ENCODE measurements around the gene DMD. TPM values are rescaled to one million over a fixed set of nuclear protein-coding genes. Genes with fewer than 3 reads are reported as not detected.

The DMD gene
- total RNA-seq, 2 donors from 2014 or later = 19.6 to 24.9 TPM

DNA sequence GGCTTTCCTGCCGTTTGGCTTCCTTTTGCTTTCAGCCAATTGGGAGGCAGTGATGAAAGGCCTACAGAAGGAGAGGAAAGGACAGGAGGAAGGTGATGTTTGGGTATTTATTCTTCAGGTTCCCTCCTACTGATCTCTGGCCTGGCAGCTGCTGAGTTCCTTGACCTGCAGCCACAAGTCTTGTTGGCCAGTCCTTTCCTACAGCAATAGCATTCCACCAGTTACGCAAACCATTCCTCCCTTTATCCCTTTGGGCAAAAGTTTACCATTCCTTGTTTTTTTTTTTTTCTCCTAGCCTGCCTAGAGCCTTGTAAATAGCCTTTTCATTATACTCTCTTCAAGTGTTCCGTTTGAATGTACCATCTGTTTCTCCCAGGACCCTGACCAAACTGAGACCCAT is 1941.4 kb downstream of the DMD start:
- Histone ChIP-seq H3K4me1 (ENCODE audit: control insufficient read depth, insufficient read depth, low read length) (peaks cover 10% of the 10 kb centered on the region), H3K9ac (ENCODE audit: extremely low read depth, low read length, poor library complexity, severe bottlenecking) (no peak overlapping the region), H3K27ac (ENCODE audit: low read depth, low read length) (no peak overlapping the region), H3K36me3 (ENCODE audit: control insufficient read depth, insufficient read depth, low read length) (no peaks in the 10 kb centered on the region), H3K27me3 (ENCODE audit: control insufficient read depth, insufficient read depth, low read length, poor library complexity, severe bottlenecking) (no peaks in the 10 kb centered on the region), H3K9me3 (ENCODE audit: control insufficient read depth, low read length) (no peaks in the 10 kb centered on the region), H3K4me3 (ENCODE audit: low read length) (no peak overlapping the region)
- H3K36me3 Mint-ChIP-seq (ENCODE audit: low read depth) = no peaks in the 10 kb centered on the region
- H3K4me1 Mint-ChIP-seq = peaks cover 29% of the 10 kb centered on the region
- H3K9me3 Mint-ChIP-seq = peaks cover 35% of the 10 kb centered on the region
- no peak for DNase-seq
- WGBS, 2 experiments (ENCODE audit: insufficient coverage in 1 of 2, insufficient read length in 1 of 2) = 97 to 100% methylated on average over 1 to 3 of the region's 3 CpGs
- no peak overlapping the region for H3K27ac Mint-ChIP-seq
- TF ChIP-seq, protein P1, sequence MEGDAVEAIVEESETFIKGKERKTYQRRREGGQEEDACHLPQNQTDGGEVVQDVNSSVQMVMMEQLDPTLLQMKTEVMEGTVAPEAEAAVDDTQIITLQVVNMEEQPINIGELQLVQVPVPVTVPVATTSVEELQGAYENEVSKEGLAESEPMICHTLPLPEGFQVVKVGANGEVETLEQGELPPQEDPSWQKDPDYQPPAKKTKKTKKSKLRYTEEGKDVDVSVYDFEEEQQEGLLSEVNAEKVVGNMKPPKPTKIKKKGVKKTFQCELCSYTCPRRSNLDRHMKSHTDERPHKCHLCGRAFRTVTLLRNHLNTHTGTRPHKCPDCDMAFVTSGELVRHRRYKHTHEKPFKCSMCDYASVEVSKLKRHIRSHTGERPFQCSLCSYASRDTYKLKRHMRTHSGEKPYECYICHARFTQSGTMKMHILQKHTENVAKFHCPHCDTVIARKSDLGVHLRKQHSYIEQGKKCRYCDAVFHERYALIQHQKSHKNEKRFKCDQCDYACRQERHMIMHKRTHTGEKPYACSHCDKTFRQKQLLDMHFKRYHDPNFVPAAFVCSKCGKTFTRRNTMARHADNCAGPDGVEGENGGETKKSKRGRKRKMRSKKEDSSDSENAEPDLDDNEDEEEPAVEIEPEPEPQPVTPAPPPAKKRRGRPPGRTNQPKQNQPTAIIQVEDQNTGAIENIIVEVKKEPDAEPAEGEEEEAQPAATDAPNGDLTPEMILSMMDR (conservative IDR thresholded peaks at IDR 0.05) = no peak
- H3K27me3 Mint-ChIP-seq (ENCODE audit: insufficient read depth) = peaks cover 2% of the 10 kb centered on the region
- no peak overlapping the region for H3K4me3 Mint-ChIP-seq

DNA sequence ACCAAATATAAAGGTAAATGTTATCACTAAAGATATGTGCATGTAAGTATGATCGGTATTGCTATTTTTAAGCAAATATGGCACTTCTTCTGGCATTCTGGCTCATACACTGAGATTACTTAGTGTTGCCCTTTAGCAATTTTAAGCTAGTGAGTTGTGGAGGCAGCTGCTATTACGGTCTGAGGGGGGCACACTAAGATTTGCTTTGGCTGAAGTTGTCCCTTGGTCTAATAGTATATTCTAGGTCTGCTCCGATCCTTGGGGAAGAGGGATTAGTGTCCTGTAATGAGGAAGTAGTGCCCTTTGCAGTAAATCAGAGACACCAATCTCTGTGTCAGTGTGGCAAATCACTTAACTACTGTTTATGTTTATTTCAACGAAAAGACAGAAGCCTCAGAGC is 1943.0 kb downstream of the DMD start:
- peaks cover 39% of the 10 kb centered on the region for H3K9me3 Mint-ChIP-seq
- no peaks in the 10 kb centered on the region for H3K36me3 Mint-ChIP-seq (ENCODE audit: low read depth)
- 66% methylated on average over 4 of the region's 4 CpGs; no CpG with 5 or more reads in 1 of the 2 experiments for WGBS, 2 experiments (ENCODE audit: insufficient coverage in 1 of 2, insufficient read length in 1 of 2)
- no peak overlapping the region for H3K27ac ChIP-seq (ENCODE audit: low read depth, low read length)
- peaks cover 2% of the 10 kb centered on the region for H3K27me3 Mint-ChIP-seq (ENCODE audit: insufficient read depth)
- H3K4me1 ChIP-seq (ENCODE audit: control insufficient read depth, insufficient read depth, low read length) = no peaks in the 10 kb centered on the region
- TF ChIP-seq, protein P1 (conservative IDR thresholded peaks at IDR 0.05) = peak; percentile 43
- no peak overlapping the region for H3K27ac Mint-ChIP-seq
- H3K27me3 ChIP-seq (ENCODE audit: control insufficient read depth, insufficient read depth, low read length, poor library complexity, severe bottlenecking) = no peaks in the 10 kb centered on the region
- H3K36me3 ChIP-seq (ENCODE audit: control insufficient read depth, insufficient read depth, low read length) = no peaks in the 10 kb centered on the region
- DNase-seq = no peak
- no peak overlapping the region for H3K4me3 Mint-ChIP-seq
- H3K9ac ChIP-seq (ENCODE audit: extremely low read depth, low read length, poor library complexity, severe bottlenecking) = no peak overlapping the region
- peaks cover 32% of the 10 kb centered on the region for H3K4me1 Mint-ChIP-seq
- H3K4me3 ChIP-seq (ENCODE audit: low read length) = no peak overlapping the region
- no peaks in the 10 kb centered on the region for H3K9me3 ChIP-seq (ENCODE audit: control insufficient read depth, low read length)

DNA sequence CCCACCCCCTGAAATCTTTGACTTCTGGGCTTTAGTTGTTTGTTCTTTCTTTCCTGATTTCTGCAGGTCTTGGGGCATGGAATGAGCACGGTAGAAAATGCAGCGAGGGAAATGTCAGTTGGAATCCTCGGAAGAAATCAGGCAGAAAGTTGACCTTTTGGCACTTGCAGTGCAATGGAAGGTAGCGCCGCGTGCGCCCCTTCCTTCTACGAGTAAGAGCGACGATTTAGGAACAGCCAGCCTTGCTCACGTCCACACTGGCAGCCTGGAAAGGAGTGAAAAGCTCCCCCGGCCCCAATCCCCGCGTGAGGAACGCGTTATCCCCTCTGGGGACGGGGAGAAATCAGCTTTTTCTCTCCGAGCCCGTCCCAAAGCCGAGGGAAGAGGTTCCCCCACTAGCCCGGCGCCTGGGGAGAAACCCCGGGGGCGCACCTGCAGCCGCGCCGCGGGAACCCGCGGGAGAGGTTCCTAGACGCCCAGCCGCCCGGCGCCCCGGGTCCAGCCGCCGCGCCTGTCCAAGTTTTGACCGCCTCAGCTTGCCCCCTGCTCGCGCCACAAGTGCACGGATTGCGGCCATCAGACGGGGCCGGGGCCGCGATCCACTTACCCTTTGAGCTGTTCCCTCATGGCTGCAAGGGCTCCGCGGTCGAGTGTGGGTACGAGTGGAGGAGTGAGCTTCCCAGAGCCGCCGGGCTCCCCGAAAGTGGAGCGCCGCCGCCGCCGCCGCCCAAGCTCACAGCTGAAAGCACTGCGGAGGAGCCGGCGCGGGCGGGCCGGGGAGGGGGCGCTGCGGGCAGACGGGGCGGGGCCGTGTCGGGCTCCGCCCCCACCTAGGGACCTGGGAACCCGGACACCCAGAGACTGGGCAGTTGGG is 1944.9 kb downstream of the DMD start:
- peaks cover 2% of the 10 kb centered on the region for H3K27me3 Mint-ChIP-seq (ENCODE audit: insufficient read depth)
- H3K36me3 Mint-ChIP-seq (ENCODE audit: low read depth) = no peaks in the 10 kb centered on the region
- peak overlapping the region; percentile 80 for H3K27ac Mint-ChIP-seq
- H3K4me1 ChIP-seq (ENCODE audit: control insufficient read depth, insufficient read depth, low read length) = no peaks in the 10 kb centered on the region
- peak overlapping the region; percentile 73 for H3K4me3 Mint-ChIP-seq
- no peaks in the 10 kb centered on the region for H3K9me3 ChIP-seq (ENCODE audit: control insufficient read depth, low read length)
- H3K4me3 ChIP-seq (ENCODE audit: low read length) = peak overlapping the region; percentile 84
- WGBS, 2 experiments (ENCODE audit: insufficient coverage in 1 of 2, insufficient read length in 1 of 2) = 0 to 1% methylated on average over 4 to 74 of the region's 74 CpGs
- peaks cover 33% of the 10 kb centered on the region for H3K9me3 Mint-ChIP-seq
- no peak overlapping the region for H3K27ac ChIP-seq (ENCODE audit: low read depth, low read length)
- no peaks in the 10 kb centered on the region for H3K27me3 ChIP-seq (ENCODE audit: control insufficient read depth, insufficient read depth, low read length, poor library complexity, severe bottlenecking)
- no peaks in the 10 kb centered on the region for H3K36me3 ChIP-seq (ENCODE audit: control insufficient read depth, insufficient read depth, low read length)
- TF ChIP-seq, protein P1 (conservative IDR thresholded peaks at IDR 0.05) = no peak
- peak overlapping the region; percentile 55 for H3K9ac ChIP-seq (ENCODE audit: extremely low read depth, low read length, poor library complexity, severe bottlenecking)
- DNase-seq = peak; percentile 79
- H3K4me1 Mint-ChIP-seq = peaks cover 20% of the 10 kb centered on the region
